Fibroblast of lung (primary cell): ENCODE results near the gene GRK7. TPM values are rescaled to one million over a fixed set of nuclear protein-coding genes. Genes with fewer than 3 reads are reported as not detected.

ENCODE experiments used
- DNase-seq, 2 donors: peaks; one replicate each; pipeline versions ENCODE4 v3.0.0 to v3.0.0-alpha.2; 2010; ENCODE audit warnings: low read depth in 2 of 2
- H2AFZ ChIP-seq: 2 replicates; pipeline ENCODE4 v1.5.1; 2012; ENCODE audit warnings: low read length, control low read depth, inconsistent platforms
- H3K27ac ChIP-seq: 2 replicates; pipeline ENCODE4 v1.5.1; 2011; ENCODE audit warnings: low read length, control low read depth; ENCODE audit not compliant: insufficient read depth
- H3K27me3 ChIP-seq: 2 replicates; pipeline ENCODE4 v1.5.1; 2011; ENCODE audit warnings: mild to moderate bottlenecking, low read length; ENCODE audit not compliant: control insufficient read depth, insufficient read depth
- H3K36me3 ChIP-seq: 2 replicates; pipeline ENCODE4 v1.5.1; 2011; ENCODE audit warnings: low read length; ENCODE audit not compliant: control insufficient read depth, insufficient read depth
- H3K4me1 ChIP-seq: 2 replicates; pipeline ENCODE4 v1.5.1; 2011; ENCODE audit warnings: low read length; ENCODE audit not compliant: control insufficient read depth, insufficient read depth; ENCODE audit errors: extremely low read depth
- H3K4me2 ChIP-seq: 2 replicates; pipeline ENCODE4 v1.5.1; 2011; ENCODE audit warnings: low read length, control low read depth; ENCODE audit not compliant: insufficient read depth; ENCODE audit errors: extremely low read depth
- H3K4me3 ChIP-seq, 4 experiments: fragments of 200-600 bp in 1 of 4; sonication (generic) in 1 of 4; replicated peaks in 1 of 4; 2 replicates each; pipeline ENCODE4 v1.5.1; 2011 to 2016; ENCODE audit warnings: low read length in 4 of 4, low read depth in 3 of 4, mild to moderate bottlenecking in 3 of 4, control low read depth in 2 of 4, inconsistent platforms in 1 of 4, mixed read lengths in 1 of 4; ENCODE audit not compliant: insufficient read depth in 1 of 4; ENCODE audit errors: control extremely low read depth in 1 of 4
- H3K79me2 ChIP-seq: 2 replicates; pipeline ENCODE4 v1.5.1; 2012; ENCODE audit warnings: mild to moderate bottlenecking, low read length, inconsistent platforms; ENCODE audit not compliant: control insufficient read depth, insufficient read depth
- H3K9ac ChIP-seq: 2 replicates; pipeline ENCODE4 v1.5.1; 2011; ENCODE audit warnings: mild to moderate bottlenecking, low read length, control low read depth; ENCODE audit not compliant: insufficient read depth
- H3K9me3 ChIP-seq: 2 replicates; pipeline ENCODE4 v1.5.1; 2012; ENCODE audit warnings: low read depth, low read length; ENCODE audit not compliant: control insufficient read depth, insufficient read depth
- H4K20me1 ChIP-seq: 2 replicates; pipeline ENCODE4 v1.5.1; 2011; ENCODE audit warnings: low read length; ENCODE audit not compliant: control insufficient read depth, insufficient read depth; ENCODE audit errors: extremely low read depth
- CTCF ChIP-seq, 2 donors: IDR thresholded peaks in 1 of 2; conservative IDR thresholded peaks in 1 of 2; 1 replicate in 1 of 2; 2 replicates in 1 of 2; pipeline ENCODE4 v1.5.1; 2011 to 2012; ENCODE audit warnings: low read length in 2 of 2, control low read depth in 1 of 2, inconsistent platforms in 1 of 2, low read depth in 1 of 2, mild to moderate bottlenecking in 1 of 2
- EZH2 ChIP-seq: IDR thresholded peaks from 2 replicates; pipeline ENCODE4 v1.5.1; 2012; ENCODE audit warnings: low read length, control low read depth, mild to moderate bottlenecking; ENCODE audit errors: missing control alignments
- polyA plus RNA-seq, 2 donors: library from polyadenylated mRNA; depleted of rRNA in 1 of 2; stranded (reverse) in 1 of 2; unstranded in 1 of 2; fragments of >200 nt; gene quantifications; 2 replicates each; pipeline ENCODE4 v1.2.1, GENCODE V29; 2011 to 2012; ENCODE audit warnings: missing spikeins in 1 of 2
- total RNA-seq: library from RNA; depleted of rRNA; stranded (reverse); fragments of >200 nt; gene quantifications from 2 replicates; pipeline ENCODE4 v1.2.1, GENCODE V29; 2014

GRK7 gene
- total and polyA plus RNA-seq, 2 donors (not counting 1 experiment from before 2014, with no cell fraction given): under 0.01 TPM; not detected in 1

- H3K27ac ChIP-seq: no peak overlapping the region
- H3K27me3 ChIP-seq: no peaks in the 10 kb centered on the region
- no peak for DNase-seq
- H3K36me3 ChIP-seq: no peaks in the 10 kb centered on the region
- no peak overlapping the region for H3K9ac ChIP-seq
- H3K79me2 ChIP-seq: no peaks in the 10 kb centered on the region
- H3K4me3 ChIP-seq: no peak overlapping the region
- H3K4me2 ChIP-seq: no peak overlapping the region
- TF ChIP-seq CTCF (conservative IDR thresholded peaks at IDR 0.05 in 1 of 2, IDR thresholded peaks at IDR 0.05 in 1 of 2; ENCODE audit: low read depth in 1 of 2, low read length in 2 of 2): no peak
- no peak for TF ChIP-seq EZH2
- no peak overlapping the region for H2AFZ ChIP-seq
- no peaks in the 10 kb centered on the region for H3K9me3 ChIP-seq
- no peaks in the 10 kb centered on the region for H4K20me1 ChIP-seq
- H3K4me1 ChIP-seq: no peaks in the 10 kb centered on the region
Measured at GRCh38 chr3:141729240-141729639, 34.0 kb upstream of the GRK7 start.

DNA sequence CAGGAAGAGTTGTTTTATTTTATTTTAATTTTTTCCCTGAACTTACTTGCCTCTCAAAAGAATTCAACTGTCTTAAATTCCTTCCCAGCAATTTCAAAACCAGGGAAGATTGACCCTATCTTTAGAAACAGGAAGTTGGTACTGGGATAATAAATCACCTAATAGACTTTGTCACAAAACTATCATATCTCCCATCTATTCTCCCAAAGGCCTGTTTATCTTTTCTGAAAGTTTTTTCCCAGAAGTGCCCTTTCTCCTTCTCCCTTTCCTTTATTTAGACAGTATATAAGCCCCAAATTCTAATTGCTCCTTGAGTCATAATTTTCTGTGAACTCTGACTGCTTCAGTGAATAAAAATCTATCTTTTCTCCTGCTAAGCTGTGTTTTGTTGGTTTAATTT is 28.0 kb upstream of the GRK7 start:
- Histone ChIP-seq H3K4me3 (no peak overlapping the region), H3K4me1 (no peaks in the 10 kb centered on the region), H4K20me1 (no peaks in the 10 kb centered on the region), H3K36me3 (no peaks in the 10 kb centered on the region), H3K27me3 (no peaks in the 10 kb centered on the region), H3K79me2 (peaks cover 21% of the 10 kb centered on the region), H3K9me3 (no peaks in the 10 kb centered on the region), H3K9ac (no peak overlapping the region), H2AFZ (no peak overlapping the region), H3K27ac (no peak overlapping the region), H3K4me2 (no peak overlapping the region)
- no peak for DNase-seq
- TF ChIP-seq EZH2: no peak
- TF ChIP-seq CTCF (conservative IDR thresholded peaks at IDR 0.05 in 1 of 2, IDR thresholded peaks at IDR 0.05 in 1 of 2; ENCODE audit: low read depth in 1 of 2, low read length in 2 of 2): no peak

- H3K79me2 ChIP-seq: peaks cover 28% of the 10 kb centered on the region
- H3K4me3 ChIP-seq: no peak overlapping the region
- no peaks in the 10 kb centered on the region for H3K36me3 ChIP-seq
- peak overlapping the region; percentile 26 for H2AFZ ChIP-seq
- no peak overlapping the region for H3K4me2 ChIP-seq
- no peaks in the 10 kb centered on the region for H3K9me3 ChIP-seq
- no peak for DNase-seq
- no peaks in the 10 kb centered on the region for H3K27me3 ChIP-seq
- H3K9ac ChIP-seq: no peak overlapping the region
- peaks cover 2% of the 10 kb centered on the region for H3K4me1 ChIP-seq
- TF ChIP-seq EZH2: no peak
- TF ChIP-seq CTCF (conservative IDR thresholded peaks at IDR 0.05 in 1 of 2, IDR thresholded peaks at IDR 0.05 in 1 of 2; ENCODE audit: low read depth in 1 of 2, low read length in 2 of 2): no peak
- H4K20me1 ChIP-seq: no peaks in the 10 kb centered on the region
- H3K27ac ChIP-seq: no peak overlapping the region
Measured at GRCh38 chr3:141735770-141736465, 27.3 kb upstream of the GRK7 start.
